Heart left ventricle (tissue), 16 donors: ENCODE data around the gene CPB2. TPM values are rescaled to one million over a fixed set of nuclear protein-coding genes. Genes with fewer than 3 reads are reported as not detected.

Experiments
- ATAC-seq, 4 donors: fragments of 200-7000 bp; cut with Tn5 transposase; one replicate each; pipeline ENCODE4 v1.9.1; 2020 to 2022; ENCODE audit warnings: moderate library complexity in 4 of 4, mild to moderate bottlenecking in 3 of 4, moderate number of reproducible peaks in 1 of 4
- DNase-seq, 5 donors: peaks; one replicate each; pipeline ENCODE4 v3.0.0-alpha.2; 2020
- H3K27ac ChIP-seq, 12 donors: fragments of 200-600 bp; sonication (generic) in 4 of 12; one replicate each; pipeline versions ENCODE4 v1.5.0 to v1.8.0; 2016 to 2022; ENCODE audit warnings: mild to moderate bottlenecking in 2 of 12
- H3K27me3 ChIP-seq, 9 donors: fragments of 200-600 bp; sonication (generic) in 2 of 9; one replicate each; pipeline versions ENCODE4 v1.5.1 to v1.8.0; 2016 to 2022; ENCODE audit warnings: mild to moderate bottlenecking in 3 of 9
- H3K36me3 ChIP-seq, 9 donors: fragments of 200-600 bp; sonication (generic) in 2 of 9; one replicate each; pipeline versions ENCODE4 v1.5.0 to v1.8.0; 2018 to 2022; ENCODE audit warnings: mild to moderate bottlenecking in 2 of 9
- H3K4me1 ChIP-seq, 12 donors: fragments of 200-600 bp; sonication (generic) in 4 of 12; one replicate each; pipeline versions ENCODE4 v1.5.0 to v1.8.0; 2016 to 2022; ENCODE audit warnings: mild to moderate bottlenecking in 3 of 12
- H3K4me3 ChIP-seq, 12 donors: fragments of 200-600 bp; sonication (generic) in 4 of 12; one replicate each; pipeline versions ENCODE4 v1.5.0 to v1.8.0; 2017 to 2022; ENCODE audit warnings: mild to moderate bottlenecking in 9 of 12, moderate library complexity in 4 of 12
- H3K9me3 ChIP-seq, 12 donors: fragments of 200-600 bp; sonication (generic) in 4 of 12; one replicate each; pipeline versions ENCODE4 v1.5.0 to v1.8.0; 2016 to 2022; ENCODE audit warnings: mild to moderate bottlenecking in 1 of 12
- CTCF ChIP-seq, 12 donors: fragments of 200-600 bp; sonication (generic) in 4 of 12; IDR thresholded peaks; one replicate each; pipeline versions ENCODE4 v1.5.0 to v1.8.0; 2018 to 2022; ENCODE audit warnings: antibody characterized with exemption in 12 of 12, mild to moderate bottlenecking in 5 of 12
- POLR2A ChIP-seq, 2 donors: fragments of 450-650 bp; IDR thresholded peaks; one replicate each; pipeline ENCODE4 v1.6.1; 2017; ENCODE audit warnings: antibody characterized with exemption in 2 of 2, mild to moderate bottlenecking in 2 of 2, moderate library complexity in 2 of 2
- WGBS, 4 donors: extraction: QIAGEN DNeasy Blood & Tissue Kit in 2 of 4; methylation state at CpG; one replicate each; pipeline versions ENCODE4 v1.1.5 to v1.1.7; 2013 to 2018; 5-methylcytosine and 5-hydroxymethylcytosine counted together
- intact Hi-C, 10 donors: fragments of 100-400 bp; cut with DNase I; formaldehyde crosslinking; loops; one replicate each; pipeline versions ENCODE4 v1.11.1 to v1.14.2; 2022
- polyA plus RNA-seq, 2 donors: library from polyadenylated mRNA; stranded (reverse); fragments of 200-250 nt; gene quantifications; one replicate each; pipeline ENCODE4 v1.2.3, GENCODE V29; 2013
- total RNA-seq, 9 donors: library from RNA; depleted of rRNA in 2 of 9; stranded (reverse); fragments of >200 nt in 2 of 9; fragmentation: NEBNext Ultra II Directional in 3 of 9; extraction: Animal tissue kit (Norgen Biotek cat#: 25700) in 3 of 9; gene quantifications; one replicate each; pipeline versions ENCODE4 v1.1.0 to v1.2.4, GENCODE V29; 2016 to 2023
- donor health status: ischemic (EF 13 %, LVEDD 7.1; RV severe dilation, severe dysfunction).
- donor health status: healthy with polysubstance abuse.
- donor health status: DM: no; HTN: yes; CAD: no.
- donor health status: DM: no; HTN: no; CAD: no.
- donor health status: ischemic (EF 25% LVEDD 6.9; RV normal size, moderate dysfunction).
- donor health status: ischemic (EF 25% LVEDD 5.7; RV mildly dilated, moderate dysfunction).
- donor health status: healthy.
- donor health status: DM: yes; HTN: yes; CAD: no.
- donor health status: ischemic (EF 35%, LVEDD 5.7; RV mildly dilated, moderate dysfunction).
- donor health status: nonischemic (EF 11% LVEDD 7.7; RV severe dilation, severe dysfunction).
- donor health status: DM: yes; HTN: yes; CAD: no.
- donor health status: PGD.
- donor health status: ischemic (EF 29% LVEDD 5.4; RV normal size, mild dysfunction).
- donor health status: nonischemic (EF 23%, LVEDD 6.1; RV moderate dilation, normal function).

Gene CPB2
- total and polyA plus RNA-seq, 11 donors = not detected

- TF ChIP-seq CTCF (IDR thresholded peaks at IDR 0.05) (no peak), POLR2A (IDR thresholded peaks at IDR 0.05) (no peak)
- no peak for ATAC-seq
- 62 to 70% (median 66%) methylated on average over 8 of the region's 8 CpGs for WGBS, 4 donors
- no peak for DNase-seq
- H3K9me3 ChIP-seq = no peaks in the 10 kb centered on the region
- no peak overlapping the region for H3K27ac ChIP-seq
- H3K27me3 ChIP-seq = no peaks in the 10 kb centered on the region
- intact Hi-C loops = no loop called here
- H3K36me3 ChIP-seq = no peaks in the 10 kb centered on the region
- peaks cover 0 to 14% (median 0%) of the 10 kb centered on the region in 12 donors for H3K4me1 ChIP-seq
- H3K4me3 ChIP-seq = no peak overlapping the region
Measured at GRCh38 chr13:46101484-46102254, 3.2 kb downstream of the CPB2 start.

- intact Hi-C loops = no loop called here
- H3K4me1 ChIP-seq = peaks cover 0 to 14% (median 0%) of the 10 kb centered on the region in 12 donors
- WGBS, 4 donors = 81 to 88% (median 87%) methylated on average over 4 of the region's 4 CpGs
Measured at GRCh38 chr13:46101002-46101401, 3.8 kb downstream of the CPB2 start.

GRCh38 chr13:46100191-46100815 lies 4.5 kb downstream of the CPB2 start:
- Histone ChIP-seq H3K4me3 (no peak overlapping the region), H3K9me3 (no peaks in the 10 kb centered on the region), H3K4me1 (peaks cover 0 to 14% (median 0%) of the 10 kb centered on the region in 12 donors), H3K36me3 (no peaks in the 10 kb centered on the region), H3K27me3 (no peaks in the 10 kb centered on the region), H3K27ac (no peak overlapping the region)
- WGBS, 4 donors = 71 to 88% (median 74%) methylated on average over 1 of the region's 1 CpG
- intact Hi-C loops = no loop called here
- no peak for DNase-seq
- ATAC-seq = peak in 2 of 4 donors; percentile 42 to 54
- TF ChIP-seq CTCF (IDR thresholded peaks at IDR 0.05) (no peak), POLR2A (IDR thresholded peaks at IDR 0.05) (no peak)

More at GRCh38 chr13:46101002-46101401, 3.8 kb downstream of the CPB2 start:
- Histone ChIP-seq H3K27me3 (no peaks in the 10 kb centered on the region), H3K4me3 (no peak overlapping the region), H3K9me3 (no peaks in the 10 kb centered on the region), H3K27ac (no peak overlapping the region), H3K36me3 (no peaks in the 10 kb centered on the region)
- DNase-seq (no peak), ATAC-seq (no peak)
- TF ChIP-seq CTCF (IDR thresholded peaks at IDR 0.05) = no peak
- no peak for TF ChIP-seq POLR2A (IDR thresholded peaks at IDR 0.05)

GRCh38 chr13:46097663-46098062 lies 7.2 kb downstream of the CPB2 start:
- Histone ChIP-seq H3K36me3 (no peaks in the 10 kb centered on the region), H3K27me3 (no peaks in the 10 kb centered on the region), H3K4me3 (no peak overlapping the region), H3K27ac (no peak overlapping the region), H3K4me1 (peaks cover 0 to 14% (median 0%) of the 10 kb centered on the region in 12 donors), H3K9me3 (no peaks in the 10 kb centered on the region)
- TF ChIP-seq POLR2A (IDR thresholded peaks at IDR 0.05) = no peak
- no peak for TF ChIP-seq CTCF (IDR thresholded peaks at IDR 0.05)
- ATAC-seq (no peak), DNase-seq (no peak)
- WGBS, 4 donors = 87 to 94% (median 93%) methylated on average over 4 of the region's 4 CpGs
- intact Hi-C loops = no loop called here
